GM12891 (cell line): Measurements from ENCODE around the gene KLK8.

Experiments
- PAX5 ChIP-seq: IDR thresholded peaks from 2 replicates; pipeline ENCODE4 v1.6.1; 2011; ENCODE audit warnings: low read length, moderate library complexity, mild to moderate bottlenecking; ENCODE audit not compliant: insufficient read depth, severe bottlenecking
- POLR2A ChIP-seq: IDR thresholded peaks from 2 replicates; pipeline ENCODE4 v1.6.1; 2011; ENCODE audit warnings: low read depth, low read length, control low read depth
- POLR2AphosphoS5 ChIP-seq: IDR thresholded peaks from 2 replicates; pipeline ENCODE4 v1.6.1; 2011; ENCODE audit warnings: low read depth, low read length, control low read depth
- POU2F2 ChIP-seq: IDR thresholded peaks from 2 replicates; pipeline ENCODE4 v1.6.1; 2011; ENCODE audit warnings: low read depth, mild to moderate bottlenecking, control low read depth, low read length, moderate library complexity
- SPI1 ChIP-seq: IDR thresholded peaks from 2 replicates; pipeline ENCODE4 v1.6.1; 2011; ENCODE audit warnings: low read depth, low read length, control low read depth
- TAF1 ChIP-seq: IDR thresholded peaks from 2 replicates; pipeline ENCODE4 v1.6.1; 2011; ENCODE audit warnings: low read depth, low read length, control low read depth

DNA sequence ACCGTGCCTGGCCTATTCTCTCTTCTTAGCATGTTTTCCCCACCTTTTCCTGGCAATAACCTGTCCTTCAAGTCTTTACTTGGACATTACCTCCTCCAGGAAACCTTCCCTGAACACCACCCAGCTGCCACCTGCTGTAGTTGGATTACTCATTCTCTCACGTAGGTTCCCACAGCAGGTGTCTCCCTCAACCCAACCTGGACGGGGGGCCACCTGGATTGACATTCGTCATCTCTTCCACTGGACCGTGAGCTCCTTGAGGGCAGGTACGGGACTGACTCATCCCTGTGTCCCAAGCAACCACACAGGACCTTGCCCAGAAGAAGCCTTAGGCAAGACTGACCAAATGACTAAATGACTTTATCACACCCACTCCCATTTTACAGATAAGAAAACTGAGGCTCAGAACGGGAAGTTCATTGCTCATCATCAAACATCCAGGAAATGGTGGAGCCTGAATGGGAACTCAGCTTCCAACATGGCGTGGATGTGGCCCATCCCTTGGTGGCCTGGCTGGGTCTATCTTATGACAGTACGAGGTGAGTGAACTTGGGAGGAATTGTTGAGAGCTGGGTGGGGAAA, 28.5 kb downstream of the KLK8 start:
- no peak for TF ChIP-seq TAF1
- TF ChIP-seq POLR2A: no peak
- TF ChIP-seq POLR2AphosphoS5: no peak
- TF ChIP-seq SPI1: no peak
- no peak for TF ChIP-seq PAX5
- no peak for TF ChIP-seq POU2F2
